ENCODE measurements around the gene MASP1.

The MASP1 gene

GRCh38 chr3:187274977-187275338, 16.6 kb downstream of the MASP1 start:
- TF ChIP-seq ZFX (IDR thresholded peaks at IDR 0.05) (no peak), CTCF (conservative IDR thresholded peaks at IDR 0.05) (no peak)
- H3K27ac ChIP-seq, result no peak overlapping the region

- no peak overlapping the region for H3K27ac ChIP-seq
- TF ChIP-seq ZFX (IDR thresholded peaks at IDR 0.05) (no peak), CTCF (conservative IDR thresholded peaks at IDR 0.05) (no peak)
Observed at GRCh38 chr3:187274315-187274976, 17.1 kb downstream of the MASP1 start.

- TF ChIP-seq ZFX (IDR thresholded peaks at IDR 0.05) (no peak), CTCF (conservative IDR thresholded peaks at IDR 0.05) (no peak)
- no peak overlapping the region for H3K27ac ChIP-seq
Observed at GRCh38 chr3:187271582-187271981, 20.0 kb downstream of the MASP1 start.

- TF ChIP-seq ZFX (IDR thresholded peaks at IDR 0.05) (no peak), CTCF (conservative IDR thresholded peaks at IDR 0.05) (no peak)
- H3K27ac ChIP-seq, result no peak overlapping the region
Observed at GRCh38 chr3:187269486-187269885, 22.1 kb downstream of the MASP1 start.

- no peak overlapping the region for H3K27ac ChIP-seq
- TF ChIP-seq ZFX (IDR thresholded peaks at IDR 0.05) (no peak), CTCF (conservative IDR thresholded peaks at IDR 0.05) (no peak)
Observed at GRCh38 chr3:187267306-187267705, 24.2 kb downstream of the MASP1 start.

GRCh38 chr3:187266691-187267090, 24.8 kb downstream of the MASP1 start:
- no peak overlapping the region for H3K27ac ChIP-seq
- TF ChIP-seq ZFX (IDR thresholded peaks at IDR 0.05) (no peak), CTCF (conservative IDR thresholded peaks at IDR 0.05) (no peak)

- TF ChIP-seq CTCF (conservative IDR thresholded peaks at IDR 0.05) (no peak), ZFX (IDR thresholded peaks at IDR 0.05) (no peak)
- H3K27ac ChIP-seq, result no peak overlapping the region
Observed at GRCh38 chr3:187265461-187265955, 26.0 kb downstream of the MASP1 start.

All from C4-2B (cell line).